ENCODE measurements around the gene PAF1. TPM values are rescaled to one million over a fixed set of nuclear protein-coding genes. Genes with fewer than 3 reads are reported as not detected.

The PAF1 gene
- polyA plus RNA-seq, 1 donor from 2014 or later = 37.3 TPM

DNA sequence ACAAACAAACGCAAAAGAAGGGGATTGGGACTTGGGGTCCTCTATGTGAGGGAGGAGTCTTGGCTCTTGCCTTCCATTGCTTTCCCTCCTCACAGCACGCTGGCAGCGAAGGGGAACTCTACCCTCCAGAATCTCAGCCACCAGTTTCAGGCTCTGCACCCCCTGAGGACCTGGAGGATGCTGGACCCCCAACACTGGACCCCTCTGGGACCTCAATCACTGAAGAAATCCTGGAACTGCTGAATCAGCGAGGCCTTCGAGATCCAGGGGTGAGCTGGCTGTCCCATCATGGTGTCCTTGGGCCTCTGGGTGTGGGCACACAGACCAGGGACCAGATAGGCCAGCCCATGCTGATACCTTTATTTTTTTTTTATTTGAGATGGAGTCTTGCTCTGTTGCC lies 31.1 kb upstream of the PAF1 start:
- Histone ChIP-seq H4K20me1 (ENCODE audit: insufficient read depth) (no peaks in the 10 kb centered on the region), H3K9me3 (ENCODE audit: low read length) (no peaks in the 10 kb centered on the region), H2AFZ (ENCODE audit: low read depth, low read length) (no peak overlapping the region), H3K9me2 (ENCODE audit: insufficient read depth, low read length) (no peaks in the 10 kb centered on the region), H3K4me2 (ENCODE audit: low read length) (no peak overlapping the region), H3K79me2 (replicated peaks; ENCODE audit: insufficient read depth, low read length) (no peaks in the 10 kb centered on the region), H3K36me3 (ENCODE audit: insufficient read depth, low read length) (no peaks in the 10 kb centered on the region), H3K27ac (ENCODE audit: low read length) (no peak overlapping the region), H3K4me3 (ENCODE audit: low read length) (no peak overlapping the region), H3K9ac (ENCODE audit: low read length) (no peak overlapping the region), H3K27me3 (ENCODE audit: insufficient read depth, low read depth, low read length) (no peaks in the 10 kb centered on the region), H3F3A (ENCODE audit: insufficient read depth, low read length, poor library complexity, severe bottlenecking) (no peaks in the 10 kb centered on the region)
- TF ChIP-seq EZH2 (IDR thresholded peaks at IDR 0.05; ENCODE audit: borderline replicate concordance, insufficient read depth, low read length, poor library complexity, severe bottlenecking) (no peak), POLR2AphosphoS5 (IDR thresholded peaks at IDR 0.05) (no peak), RAD21 (conservative IDR thresholded peaks at IDR 0.05) (no peak), MXI1 (conservative IDR thresholded peaks at IDR 0.05; ENCODE audit: poor library complexity, severe bottlenecking) (no peak)

DNA sequence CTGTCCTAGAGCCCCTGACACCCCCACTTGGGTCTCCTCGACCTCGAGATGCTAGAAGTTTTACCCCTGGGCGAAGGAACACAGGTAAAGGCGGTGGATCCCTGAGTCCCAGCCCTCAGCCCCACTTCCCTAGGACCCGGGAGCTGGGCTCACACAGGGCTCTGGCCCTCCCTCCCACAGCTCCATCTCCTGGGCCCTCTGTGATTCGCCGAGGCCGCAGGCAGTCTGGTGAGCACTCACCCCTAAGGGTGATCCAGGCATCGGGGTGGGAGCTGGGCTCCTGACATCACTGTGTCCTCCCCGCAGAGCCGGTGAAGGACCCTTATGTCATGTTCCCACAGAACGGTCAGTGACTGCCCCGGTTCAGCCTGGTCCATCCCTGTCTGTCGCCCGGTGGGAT lies 29.9 kb upstream of the PAF1 start:
- Histone ChIP-seq H3K9me3 (ENCODE audit: low read length) (no peaks in the 10 kb centered on the region), H3K27ac (ENCODE audit: low read length) (no peak overlapping the region), H3K36me3 (ENCODE audit: insufficient read depth, low read length) (no peaks in the 10 kb centered on the region), H3K9ac (ENCODE audit: low read length) (no peak overlapping the region), H3F3A (ENCODE audit: insufficient read depth, low read length, poor library complexity, severe bottlenecking) (no peaks in the 10 kb centered on the region), H3K4me3 (ENCODE audit: low read length) (no peak overlapping the region), H4K20me1 (ENCODE audit: insufficient read depth) (no peaks in the 10 kb centered on the region), H3K27me3 (ENCODE audit: insufficient read depth, low read depth, low read length) (no peaks in the 10 kb centered on the region), H3K9me2 (ENCODE audit: insufficient read depth, low read length) (no peaks in the 10 kb centered on the region), H3K4me2 (ENCODE audit: low read length) (no peak overlapping the region), H3K79me2 (replicated peaks; ENCODE audit: insufficient read depth, low read length) (peaks cover 5% of the 10 kb centered on the region), H2AFZ (ENCODE audit: low read depth, low read length) (no peak overlapping the region)
- TF ChIP-seq TAF1 (IDR thresholded peaks at IDR 0.05; ENCODE audit: low read depth) = no peak
- TF ChIP-seq, protein P1, sequence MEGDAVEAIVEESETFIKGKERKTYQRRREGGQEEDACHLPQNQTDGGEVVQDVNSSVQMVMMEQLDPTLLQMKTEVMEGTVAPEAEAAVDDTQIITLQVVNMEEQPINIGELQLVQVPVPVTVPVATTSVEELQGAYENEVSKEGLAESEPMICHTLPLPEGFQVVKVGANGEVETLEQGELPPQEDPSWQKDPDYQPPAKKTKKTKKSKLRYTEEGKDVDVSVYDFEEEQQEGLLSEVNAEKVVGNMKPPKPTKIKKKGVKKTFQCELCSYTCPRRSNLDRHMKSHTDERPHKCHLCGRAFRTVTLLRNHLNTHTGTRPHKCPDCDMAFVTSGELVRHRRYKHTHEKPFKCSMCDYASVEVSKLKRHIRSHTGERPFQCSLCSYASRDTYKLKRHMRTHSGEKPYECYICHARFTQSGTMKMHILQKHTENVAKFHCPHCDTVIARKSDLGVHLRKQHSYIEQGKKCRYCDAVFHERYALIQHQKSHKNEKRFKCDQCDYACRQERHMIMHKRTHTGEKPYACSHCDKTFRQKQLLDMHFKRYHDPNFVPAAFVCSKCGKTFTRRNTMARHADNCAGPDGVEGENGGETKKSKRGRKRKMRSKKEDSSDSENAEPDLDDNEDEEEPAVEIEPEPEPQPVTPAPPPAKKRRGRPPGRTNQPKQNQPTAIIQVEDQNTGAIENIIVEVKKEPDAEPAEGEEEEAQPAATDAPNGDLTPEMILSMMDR (IDR thresholded peaks at IDR 0.05; ENCODE audit: poor library complexity, severe bottlenecking) = no peak
- TF ChIP-seq EZH2 (IDR thresholded peaks at IDR 0.05; ENCODE audit: borderline replicate concordance, insufficient read depth, low read length, poor library complexity, severe bottlenecking) = no peak
- TF ChIP-seq EP300 (conservative IDR thresholded peaks at IDR 0.05; ENCODE audit: poor library complexity, severe bottlenecking) = no peak
- no peak for TF ChIP-seq MXI1 (conservative IDR thresholded peaks at IDR 0.05; ENCODE audit: poor library complexity, severe bottlenecking)
- TF ChIP-seq SMC3 (conservative IDR thresholded peaks at IDR 0.05; ENCODE audit: poor library complexity) = no peak
- TF ChIP-seq POLR2AphosphoS5 (IDR thresholded peaks at IDR 0.05) = no peak
- TF ChIP-seq RAD21 (conservative IDR thresholded peaks at IDR 0.05) = no peak

DNA sequence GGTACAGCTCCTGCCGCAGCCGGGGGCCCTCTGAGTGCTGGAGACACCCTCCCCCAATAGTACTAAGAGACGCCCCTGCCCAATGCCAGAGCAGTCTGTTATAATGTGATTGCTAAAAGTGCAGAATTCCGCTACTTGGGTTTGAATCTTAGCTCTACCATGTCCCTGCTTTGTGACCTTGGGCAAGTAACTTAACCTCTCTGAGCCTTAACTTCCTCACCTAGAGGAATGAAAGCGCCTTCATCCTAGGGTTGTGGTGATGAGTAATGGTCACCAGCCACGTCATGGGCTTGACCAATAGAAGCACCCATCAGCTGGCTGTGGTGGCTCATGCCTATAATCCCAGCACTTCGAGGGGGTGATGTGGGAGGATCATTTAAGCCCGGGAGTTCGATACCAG lies 28.1 kb upstream of the PAF1 start:
- TF ChIP-seq MXI1 (conservative IDR thresholded peaks at IDR 0.05; ENCODE audit: poor library complexity, severe bottlenecking) (no peak), EP300 (conservative IDR thresholded peaks at IDR 0.05; ENCODE audit: poor library complexity, severe bottlenecking) (no peak), TAF1 (IDR thresholded peaks at IDR 0.05; ENCODE audit: low read depth) (no peak), RAD21 (conservative IDR thresholded peaks at IDR 0.05) (no peak), POLR2AphosphoS5 (IDR thresholded peaks at IDR 0.05) (no peak), SMC3 (conservative IDR thresholded peaks at IDR 0.05; ENCODE audit: poor library complexity) (no peak), EZH2 (IDR thresholded peaks at IDR 0.05; ENCODE audit: borderline replicate concordance, insufficient read depth, low read length, poor library complexity, severe bottlenecking) (no peak)
- TF ChIP-seq, protein P2, sequence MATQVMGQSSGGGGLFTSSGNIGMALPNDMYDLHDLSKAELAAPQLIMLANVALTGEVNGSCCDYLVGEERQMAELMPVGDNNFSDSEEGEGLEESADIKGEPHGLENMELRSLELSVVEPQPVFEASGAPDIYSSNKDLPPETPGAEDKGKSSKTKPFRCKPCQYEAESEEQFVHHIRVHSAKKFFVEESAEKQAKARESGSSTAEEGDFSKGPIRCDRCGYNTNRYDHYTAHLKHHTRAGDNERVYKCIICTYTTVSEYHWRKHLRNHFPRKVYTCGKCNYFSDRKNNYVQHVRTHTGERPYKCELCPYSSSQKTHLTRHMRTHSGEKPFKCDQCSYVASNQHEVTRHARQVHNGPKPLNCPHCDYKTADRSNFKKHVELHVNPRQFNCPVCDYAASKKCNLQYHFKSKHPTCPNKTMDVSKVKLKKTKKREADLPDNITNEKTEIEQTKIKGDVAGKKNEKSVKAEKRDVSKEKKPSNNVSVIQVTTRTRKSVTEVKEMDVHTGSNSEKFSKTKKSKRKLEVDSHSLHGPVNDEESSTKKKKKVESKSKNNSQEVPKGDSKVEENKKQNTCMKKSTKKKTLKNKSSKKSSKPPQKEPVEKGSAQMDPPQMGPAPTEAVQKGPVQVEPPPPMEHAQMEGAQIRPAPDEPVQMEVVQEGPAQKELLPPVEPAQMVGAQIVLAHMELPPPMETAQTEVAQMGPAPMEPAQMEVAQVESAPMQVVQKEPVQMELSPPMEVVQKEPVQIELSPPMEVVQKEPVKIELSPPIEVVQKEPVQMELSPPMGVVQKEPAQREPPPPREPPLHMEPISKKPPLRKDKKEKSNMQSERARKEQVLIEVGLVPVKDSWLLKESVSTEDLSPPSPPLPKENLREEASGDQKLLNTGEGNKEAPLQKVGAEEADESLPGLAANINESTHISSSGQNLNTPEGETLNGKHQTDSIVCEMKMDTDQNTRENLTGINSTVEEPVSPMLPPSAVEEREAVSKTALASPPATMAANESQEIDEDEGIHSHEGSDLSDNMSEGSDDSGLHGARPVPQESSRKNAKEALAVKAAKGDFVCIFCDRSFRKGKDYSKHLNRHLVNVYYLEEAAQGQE (IDR thresholded peaks at IDR 0.05; ENCODE audit: borderline replicate concordance) = no peak
- TF ChIP-seq, protein P1 (IDR thresholded peaks at IDR 0.05; ENCODE audit: poor library complexity, severe bottlenecking) = no peak
- Histone ChIP-seq H2AFZ (ENCODE audit: low read depth, low read length) (no peak overlapping the region), H3K9me3 (ENCODE audit: low read length) (no peaks in the 10 kb centered on the region), H3K9ac (ENCODE audit: low read length) (no peak overlapping the region), H3K4me2 (ENCODE audit: low read length) (no peak overlapping the region), H3F3A (ENCODE audit: insufficient read depth, low read length, poor library complexity, severe bottlenecking) (no peaks in the 10 kb centered on the region), H4K20me1 (ENCODE audit: insufficient read depth) (no peaks in the 10 kb centered on the region), H3K79me2 (replicated peaks; ENCODE audit: insufficient read depth, low read length) (peaks cover 22% of the 10 kb centered on the region), H3K36me3 (ENCODE audit: insufficient read depth, low read length) (no peaks in the 10 kb centered on the region), H3K4me3 (ENCODE audit: low read length) (no peak overlapping the region), H3K27me3 (ENCODE audit: insufficient read depth, low read depth, low read length) (no peaks in the 10 kb centered on the region), H3K9me2 (ENCODE audit: insufficient read depth, low read length) (no peaks in the 10 kb centered on the region), H3K27ac (ENCODE audit: low read length) (no peak overlapping the region)

All from neural cell (in vitro differentiated cells).